Measurements from ENCODE around the gene LAMC1. TPM values are rescaled to one million over a fixed set of nuclear protein-coding genes. Genes with fewer than 3 reads are reported as not detected.

LAMC1 gene
- total RNA-seq, 2 experiments from 2014 or later: not detected

GRCh38 chr1:183023601-183024316 is 539 bp downstream of the LAMC1 start:
- CTCF ChIA-PET: interaction anchor here (0.8 kb wide), 1 partner anchor 65 kb away, joined by 3 read pairs; no protein-coding TSS in a partner anchor
- Mint-ChIP-seq H3K4me3 (peak overlapping the region; percentile 55), H3K36me3 (ENCODE audit: low read depth) (no peaks in the 10 kb centered on the region), H3K27me3 (peaks cover 74% of the 10 kb centered on the region), H3K9me3 (no peaks in the 10 kb centered on the region), H3K27ac (peak overlapping the region; percentile 9), H3K4me1 (peaks cover 15% of the 10 kb centered on the region)
- peak; percentile 27 for DNase-seq
- POLR2A ChIA-PET: no interaction called here

GRCh38 chr1:183024317-183025009 is 1.2 kb downstream of the LAMC1 start:
- CTCF ChIA-PET: interaction anchor here (0.8 kb wide), 2 partner anchors 12 to 64 kb away, joined by 3 read pairs; no protein-coding TSS in a partner anchor

DNA sequence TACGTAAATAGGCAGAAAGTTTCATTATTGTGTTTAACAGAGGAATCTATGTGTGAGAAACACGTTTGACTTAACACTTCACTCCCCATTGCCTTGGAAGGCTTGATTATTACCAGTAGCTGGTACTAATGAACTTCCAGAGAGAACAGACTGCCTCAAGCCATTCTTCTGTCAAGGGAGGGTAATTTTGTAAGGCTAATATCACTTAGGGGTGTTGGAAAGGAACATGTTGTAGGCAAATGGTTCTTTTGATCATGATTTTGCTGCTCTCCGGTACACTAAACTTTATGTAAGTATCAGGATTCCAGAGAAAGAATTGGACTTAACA is 1.8 kb downstream of the LAMC1 start:
- Mint-ChIP-seq H3K9me3 (no peaks in the 10 kb centered on the region), H3K36me3 (ENCODE audit: low read depth) (no peaks in the 10 kb centered on the region), H3K4me3 (no peak overlapping the region), H3K4me1 (peaks cover 15% of the 10 kb centered on the region), H3K27ac (no peak overlapping the region), H3K27me3 (peaks cover 82% of the 10 kb centered on the region)
- DNase-seq: no peak
- ChIA-PET CTCF (interaction anchor here (0.8 kb wide), 1 partner anchor 13 kb away, joined by 3 read pairs; no protein-coding TSS in a partner anchor), POLR2A (no interaction called here)

More at GRCh38 chr1:183024317-183025009, 1.2 kb downstream of the LAMC1 start:
- Mint-ChIP-seq H3K27ac (peak overlapping the region; percentile 9), H3K36me3 (ENCODE audit: low read depth) (no peaks in the 10 kb centered on the region), H3K27me3 (peaks cover 79% of the 10 kb centered on the region), H3K4me3 (peak overlapping the region; percentile 55), H3K4me1 (peaks cover 15% of the 10 kb centered on the region), H3K9me3 (no peaks in the 10 kb centered on the region)
- POLR2A ChIA-PET: no interaction called here
- no peak for DNase-seq

DNA sequence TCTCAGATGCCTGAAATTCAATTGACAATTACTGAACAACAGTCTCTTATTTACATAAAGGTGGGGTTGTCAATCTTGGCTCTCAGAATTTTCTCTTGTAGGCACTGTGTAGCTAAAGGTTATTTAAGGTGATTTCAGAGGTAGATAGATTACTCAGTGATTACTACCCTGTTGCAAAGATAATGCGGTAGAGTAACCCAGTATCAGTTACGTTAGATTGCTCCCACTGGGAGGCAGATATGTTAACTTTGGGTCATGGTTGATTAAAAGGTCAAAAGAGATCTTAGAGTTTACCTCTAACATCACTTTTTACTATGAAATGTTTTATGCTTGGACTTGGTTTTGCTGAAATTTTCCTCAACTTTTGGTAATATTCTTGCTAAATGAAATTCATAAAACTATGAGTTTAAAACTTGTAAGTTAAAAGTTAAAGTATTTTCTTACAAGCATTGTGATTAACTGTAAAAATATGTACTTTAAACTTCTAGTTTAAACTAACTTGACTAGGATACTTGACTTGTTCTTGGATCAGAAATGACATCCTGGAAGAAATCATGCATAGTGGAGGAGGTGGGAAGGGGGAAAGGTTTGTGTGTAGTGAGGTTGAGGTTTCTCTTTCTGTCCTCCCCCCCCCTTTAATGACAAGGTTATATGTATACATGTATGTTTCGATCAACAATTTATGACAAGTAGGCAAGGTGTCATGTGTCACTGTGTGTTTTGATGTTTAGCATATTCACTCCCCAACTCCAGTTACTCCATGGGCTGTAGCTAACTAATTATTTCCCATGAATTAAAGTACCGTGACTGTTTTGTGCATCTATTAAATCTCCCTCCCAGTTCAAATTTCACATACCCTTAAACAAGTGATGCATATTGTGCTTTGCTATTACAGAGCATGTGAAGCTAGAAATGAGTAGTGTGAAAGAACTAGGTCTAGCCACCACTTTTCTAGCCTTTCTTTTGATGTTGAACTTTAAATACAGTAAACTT is 2.9 kb downstream of the LAMC1 start:
- Mint-ChIP-seq H3K9me3 (no peaks in the 10 kb centered on the region), H3K27me3 (peaks cover 81% of the 10 kb centered on the region)
- CTCF ChIA-PET: no interaction called here

DNA sequence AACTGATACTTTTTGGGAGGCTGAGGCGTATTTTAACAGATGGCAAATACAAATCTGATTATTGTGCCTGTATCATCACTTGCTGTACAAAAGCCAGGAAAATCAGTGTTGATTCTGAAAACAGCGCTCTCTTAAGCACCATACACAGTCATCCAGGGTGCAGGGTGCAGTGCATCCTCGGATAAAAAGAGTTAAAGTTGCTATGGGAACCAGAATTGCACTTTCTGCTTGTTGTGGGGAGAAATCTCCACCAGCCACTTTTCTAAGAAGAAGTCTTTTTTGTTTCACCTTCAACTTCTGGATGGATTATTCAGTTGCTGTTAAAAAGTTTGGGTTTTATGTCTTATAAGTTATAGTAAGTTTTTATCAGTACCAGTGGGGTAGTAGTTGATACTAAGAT is 3.8 kb downstream of the LAMC1 start:
- CTCF ChIA-PET: no interaction called here
- H3K27me3 Mint-ChIP-seq: peaks cover 79% of the 10 kb centered on the region
- no peak for DNase-seq
- no peak overlapping the region for H3K27ac Mint-ChIP-seq
- no peaks in the 10 kb centered on the region for H3K9me3 Mint-ChIP-seq
- POLR2A ChIA-PET: no interaction called here
- H3K4me1 Mint-ChIP-seq: peaks cover 13% of the 10 kb centered on the region
- no peaks in the 10 kb centered on the region for H3K36me3 Mint-ChIP-seq (ENCODE audit: low read depth)
- no peak overlapping the region for H3K4me3 Mint-ChIP-seq

More for the DNA sequence above, 2.9 kb downstream of the LAMC1 start:
- Mint-ChIP-seq H3K4me3 (no peak overlapping the region), H3K36me3 (ENCODE audit: low read depth) (no peaks in the 10 kb centered on the region), H3K4me1 (peaks cover 15% of the 10 kb centered on the region), H3K27ac (no peak overlapping the region)
- POLR2A ChIA-PET: no interaction called here
- DNase-seq: no peak

DNA sequence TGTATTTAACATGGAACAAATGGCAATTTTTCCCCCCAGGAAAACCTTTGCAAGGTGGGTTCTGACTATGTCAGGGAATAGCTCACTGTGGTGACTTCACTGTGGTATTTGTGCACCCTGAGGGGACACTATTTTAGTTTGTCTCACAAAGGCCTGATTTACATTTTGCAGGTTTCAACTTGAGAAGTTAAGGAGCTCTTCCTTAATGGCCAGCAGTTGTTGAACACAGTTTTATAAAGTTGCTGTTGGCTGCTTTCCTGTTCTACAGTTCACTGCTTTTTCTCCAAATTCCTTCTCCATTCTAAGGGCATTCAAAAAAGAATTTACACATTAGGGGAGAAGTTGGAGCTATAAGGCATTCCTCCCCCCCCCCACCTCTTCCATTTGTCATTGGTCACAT is 4.6 kb downstream of the LAMC1 start:
- Mint-ChIP-seq H3K4me1 (peaks cover 8% of the 10 kb centered on the region), H3K27me3 (peaks cover 80% of the 10 kb centered on the region), H3K9me3 (no peaks in the 10 kb centered on the region), H3K36me3 (ENCODE audit: low read depth) (no peaks in the 10 kb centered on the region), H3K27ac (no peak overlapping the region), H3K4me3 (no peak overlapping the region)
- CTCF ChIA-PET: interaction anchor here (0.6 kb wide), 1 partner anchor 639 kb away, joined by 3 read pairs; no protein-coding TSS in a partner anchor
- DNase-seq: no peak
- POLR2A ChIA-PET: interaction anchor here (0.6 kb wide), 1 partner anchor 1696 kb away, joined by 3 read pairs; no protein-coding TSS in a partner anchor

GRCh38 chr1:183029591-183030000 is 6.4 kb downstream of the LAMC1 start:
- POLR2A ChIA-PET: no interaction called here
- no peak for DNase-seq
- Mint-ChIP-seq H3K9me3 (no peaks in the 10 kb centered on the region), H3K4me1 (peaks cover 11% of the 10 kb centered on the region), H3K27ac (no peak overlapping the region), H3K27me3 (peaks cover 83% of the 10 kb centered on the region), H3K36me3 (ENCODE audit: low read depth) (no peaks in the 10 kb centered on the region), H3K4me3 (no peak overlapping the region)
- CTCF ChIA-PET: no interaction called here

GRCh38 chr1:183030053-183030452 is 6.8 kb downstream of the LAMC1 start:
- no peak for DNase-seq
- ChIA-PET CTCF (no interaction called here), POLR2A (no interaction called here)
- no peak overlapping the region for H3K4me3 Mint-ChIP-seq
- H3K27me3 Mint-ChIP-seq: peaks cover 82% of the 10 kb centered on the region
- H3K36me3 Mint-ChIP-seq (ENCODE audit: low read depth): no peaks in the 10 kb centered on the region
- H3K27ac Mint-ChIP-seq: no peak overlapping the region
- H3K4me1 Mint-ChIP-seq: peaks cover 11% of the 10 kb centered on the region
- no peaks in the 10 kb centered on the region for H3K9me3 Mint-ChIP-seq

GRCh38 chr1:183032122-183032921 is 9.1 kb downstream of the LAMC1 start:
- Mint-ChIP-seq H3K4me3 (no peak overlapping the region), H3K4me1 (peaks cover 11% of the 10 kb centered on the region), H3K27me3 (peaks cover 76% of the 10 kb centered on the region), H3K27ac (no peak overlapping the region), H3K9me3 (no peaks in the 10 kb centered on the region), H3K36me3 (ENCODE audit: low read depth) (no peaks in the 10 kb centered on the region)
- ChIA-PET POLR2A (no interaction called here), CTCF (interaction anchor here (0.7 kb wide), 1 partner anchor 391 kb away, joined by 3 read pairs; no protein-coding TSS in a partner anchor)
- no peak for DNase-seq

- Mint-ChIP-seq H3K27me3 (peaks cover 74% of the 10 kb centered on the region), H3K4me1 (peaks cover 11% of the 10 kb centered on the region), H3K4me3 (no peak overlapping the region), H3K9me3 (no peaks in the 10 kb centered on the region), H3K27ac (peak overlapping the region; percentile 34), H3K36me3 (ENCODE audit: low read depth) (no peaks in the 10 kb centered on the region)
- POLR2A ChIA-PET: no interaction called here
- CTCF ChIA-PET: no interaction called here
- peak; percentile 61 for DNase-seq
These were observed 10.0 kb downstream of the LAMC1 start for GRCh38 chr1:183033205-183033604.

DNA sequence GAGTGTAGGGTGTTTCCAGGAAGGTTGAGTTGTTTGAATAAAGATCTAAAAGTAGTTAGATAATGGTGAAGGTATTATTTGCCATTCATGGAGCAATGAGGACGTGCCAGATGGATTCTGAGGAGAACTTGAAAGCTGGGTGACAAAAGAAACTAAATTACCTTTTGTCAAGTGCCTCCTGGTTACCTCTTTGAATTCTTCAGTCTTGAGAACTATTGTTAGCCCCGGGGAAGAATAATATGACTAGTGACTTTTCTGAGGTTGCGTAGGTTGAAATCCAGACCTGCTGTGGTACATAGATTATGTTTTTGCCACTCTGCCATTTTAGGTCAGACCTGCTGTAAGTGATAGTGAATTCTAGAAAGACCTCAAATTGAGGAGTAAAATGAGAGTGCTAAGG is 11.5 kb downstream of the LAMC1 start:
- POLR2A ChIA-PET: no interaction called here
- DNase-seq: no peak
- CTCF ChIA-PET: no interaction called here
- H3K36me3 Mint-ChIP-seq (ENCODE audit: low read depth): no peaks in the 10 kb centered on the region
- H3K27me3 Mint-ChIP-seq: peaks cover 71% of the 10 kb centered on the region
- H3K4me3 Mint-ChIP-seq: no peak overlapping the region
- peaks cover 11% of the 10 kb centered on the region for H3K4me1 Mint-ChIP-seq
- peak overlapping the region; percentile 13 for H3K27ac Mint-ChIP-seq
- H3K9me3 Mint-ChIP-seq: no peaks in the 10 kb centered on the region

GRCh38 chr1:183038333-183038866 is 15.2 kb downstream of the LAMC1 start:
- H3K27me3 Mint-ChIP-seq: peaks cover 82% of the 10 kb centered on the region
- ChIA-PET POLR2A (no interaction called here), CTCF (no interaction called here)
- peaks cover 6% of the 10 kb centered on the region for H3K4me1 Mint-ChIP-seq
- no peaks in the 10 kb centered on the region for H3K36me3 Mint-ChIP-seq (ENCODE audit: low read depth)
- no peak overlapping the region for H3K27ac Mint-ChIP-seq
- H3K9me3 Mint-ChIP-seq: no peaks in the 10 kb centered on the region
- no peak overlapping the region for H3K4me3 Mint-ChIP-seq
- no peak for DNase-seq
